Tibial nerve (tissue), 4 donors: ENCODE measurements around the gene PRG2.

ENCODE experiments used
- CTCF ChIP-seq, 5 experiments: fragments of 200-600 bp in 3 of 5; fragments of 450-650 bp in 2 of 5; sonication (generic) in 3 of 5; IDR thresholded peaks; one replicate each; pipeline ENCODE4 v1.5.1; 2016 to 2019; ENCODE audit warnings: antibody characterized with exemption in 5 of 5, mild to moderate bottlenecking in 3 of 5, moderate library complexity in 2 of 5
- EP300 ChIP-seq, 2 donors: sonication (generic); formaldehyde crosslinking; IDR thresholded peaks; one replicate each; pipeline ENCODE4 v1.6.1; 2017; ENCODE audit warnings: antibody characterized with exemption in 2 of 2, mild to moderate bottlenecking in 1 of 2
- POLR2A ChIP-seq, 2 donors: fragments of 450-650 bp; IDR thresholded peaks; one replicate each; pipeline ENCODE4 v1.6.1; 2017; ENCODE audit warnings: antibody characterized with exemption in 2 of 2, mild to moderate bottlenecking in 2 of 2, moderate library complexity in 2 of 2

- TF ChIP-seq EP300 (IDR thresholded peaks at IDR 0.05): no peak
- TF ChIP-seq CTCF (IDR thresholded peaks at IDR 0.05): no peak
- no peak for TF ChIP-seq POLR2A (IDR thresholded peaks at IDR 0.05)
These were observed 10.7 kb downstream of the PRG2 start for GRCh38 chr11:57379732-57380131.
